H1 (cell line): ENCODE data around the gene RHO. TPM values are rescaled to one million over a fixed set of nuclear protein-coding genes. Genes with fewer than 3 reads are reported as not detected.

Experiments
- CTCF ChIA-PET: fragments of 300-600 bp; sonication (Branson Sonifier 250); formaldehyde crosslinking; loops from one replicate; lab custom pipeline; 2021; ENCODE audit not compliant: partially characterized antibody; lab: Charles Lee
- POLR2A ChIA-PET: fragments of 300-600 bp; sonication (Branson Sonifier 250); formaldehyde crosslinking; loops from one replicate; lab custom pipeline; 2021; ENCODE audit warnings: inconsistent platforms; ENCODE audit not compliant: partially characterized antibody; lab: Charles Lee
- DNase-seq, 2 experiments: peaks; one replicate each; pipeline versions ENCODE4 v3.0.0 to v3.0.0-alpha.2; 2010 to 2022; ENCODE audit warnings: low spot score in 2 of 2, low read depth in 1 of 2, mixed read lengths in 1 of 2
- FAIRE-seq: peaks from 2 replicates; lab custom pipeline; 2011; peaks lifted over from hg19 to GRCh38; lab: Jason Lieb, UNC
- H2AFZ ChIP-seq: 2 replicates; pipeline ENCODE4 v1.8.1; 2012; ENCODE audit warnings: low read length, inconsistent platforms
- H2AK5ac ChIP-seq: 2 replicates; pipeline ENCODE4 v1.6.1; 2013; ENCODE audit warnings: low read depth, low read length
- H2BK120ac ChIP-seq: replicated peaks from 2 replicates; pipeline ENCODE3; 2013; ENCODE audit warnings: low read depth, low read length, inconsistent platforms
- H2BK12ac ChIP-seq: 2 replicates; pipeline ENCODE4 v1.6.1; 2013; ENCODE audit warnings: low read depth, low read length
- H2BK15ac ChIP-seq: 2 replicates; pipeline ENCODE4 v1.6.1; 2013; ENCODE audit warnings: low read length
- H2BK20ac ChIP-seq: 2 replicates; pipeline ENCODE4 v1.6.1; 2013; ENCODE audit warnings: low read length
- H2BK5ac ChIP-seq: 2 replicates; pipeline ENCODE4 v1.6.1; 2013; ENCODE audit warnings: low read depth, low read length
- H3K14ac ChIP-seq: 2 replicates; pipeline ENCODE4 v1.6.1; 2013; ENCODE audit warnings: inconsistent platforms; ENCODE audit not compliant: insufficient read length
- H3K18ac ChIP-seq: 2 replicates; pipeline ENCODE4 v1.6.1; 2013; ENCODE audit warnings: low read length; ENCODE audit errors: extremely low read depth
- H3K23ac ChIP-seq: 2 replicates; pipeline ENCODE4 v1.6.1; 2013; ENCODE audit warnings: inconsistent platforms; ENCODE audit not compliant: insufficient read length
- H3K23me2 ChIP-seq: 2 replicates; pipeline ENCODE4 v1.6.1; 2013; ENCODE audit warnings: low read depth, low read length
- H3K27ac ChIP-seq: 2 replicates; pipeline ENCODE4 v1.6.1; 2011; ENCODE audit warnings: low read depth, low read length, inconsistent platforms
- H3K27me3 ChIP-seq, 4 experiments: replicated peaks in 1 of 4; 1 replicate in 1 of 4; 2 replicates in 3 of 4; pipeline versions ENCODE4 v1.6.1 to v1.8.1; 2011 to 2013; ENCODE audit warnings: low read length in 3 of 4, mild to moderate bottlenecking in 3 of 4, inconsistent platforms in 2 of 4, mixed read lengths in 2 of 4, moderate library complexity in 1 of 4; ENCODE audit not compliant: control insufficient read depth in 3 of 4, insufficient read depth in 3 of 4; ENCODE audit errors: extremely low read depth in 1 of 4
- H3K36me3 ChIP-seq, 4 experiments: 2 replicates each; pipeline versions ENCODE4 v1.6.1 to v1.8.1; 2011 to 2013; ENCODE audit warnings: mild to moderate bottlenecking in 4 of 4, low read length in 3 of 4, moderate library complexity in 2 of 4, control low read depth in 1 of 4, inconsistent platforms in 1 of 4; ENCODE audit not compliant: insufficient read depth in 4 of 4, control insufficient read depth in 2 of 4
- H3K4ac ChIP-seq: replicated peaks from 2 replicates; pipeline ENCODE3; 2013; ENCODE audit warnings: low read length, low read depth, mixed read lengths, inconsistent platforms; ENCODE audit not compliant: insufficient read length
- H3K4me1 ChIP-seq, 4 experiments: replicated peaks in 1 of 4; 1 replicate in 1 of 4; 2 replicates in 3 of 4; pipeline versions ENCODE4 v1.6.1 to v1.8.1; 2011 to 2013; ENCODE audit warnings: low read length in 3 of 4, inconsistent platforms in 2 of 4, mixed read lengths in 1 of 4; ENCODE audit not compliant: insufficient read depth in 4 of 4, control insufficient read depth in 3 of 4
- H3K4me2 ChIP-seq, 2 experiments: 2 replicates each; pipeline versions ENCODE4 v1.6.1 to v1.8.1; 2011 to 2013; ENCODE audit warnings: low read depth in 2 of 2, low read length in 2 of 2, control low read depth in 1 of 2, inconsistent platforms in 1 of 2, mild to moderate bottlenecking in 1 of 2; ENCODE audit not compliant: insufficient read depth in 1 of 2
- H3K4me3 ChIP-seq, 4 experiments: fragments of 200-600, 300-600 bp in 1 of 4; sonication (generic), shearing (Covaris generic), sonication (Bioruptor Twin) in 1 of 4; 2 replicates each; pipeline versions ENCODE4 v1.5.1 to v1.8.1; 2011 to 2016; ENCODE audit warnings: low read length in 4 of 4, low read depth in 3 of 4, control low read depth in 2 of 4, inconsistent platforms in 2 of 4, mild to moderate bottlenecking in 2 of 4, mixed read lengths in 1 of 4, moderate library complexity in 1 of 4; ENCODE audit not compliant: insufficient read depth in 2 of 4; ENCODE audit errors: extremely low read depth in 1 of 4
- H3K56ac ChIP-seq: replicated peaks from 2 replicates; pipeline ENCODE3; 2013; ENCODE audit warnings: low read depth, mild to moderate bottlenecking, mixed read lengths, low read length, inconsistent platforms; ENCODE audit not compliant: insufficient read length
- H3K79me1 ChIP-seq: 2 replicates; pipeline ENCODE4 v1.6.1; 2013; ENCODE audit warnings: low read depth, low read length, control low read depth
- H3K79me2 ChIP-seq, 2 experiments: 2 replicates each; pipeline versions ENCODE4 v1.6.1 to v1.8.1; 2012 to 2013; ENCODE audit warnings: low read length in 2 of 2, mild to moderate bottlenecking in 2 of 2, inconsistent platforms in 1 of 2; ENCODE audit not compliant: insufficient read depth in 2 of 2, control insufficient read depth in 1 of 2
- H3K9ac ChIP-seq, 4 experiments: replicated peaks in 1 of 4; 1 replicate in 1 of 4; 2 replicates in 3 of 4; pipeline versions ENCODE4 v1.6.1 to v1.8.1; 2011 to 2013; ENCODE audit warnings: low read depth in 3 of 4, low read length in 3 of 4, control low read depth in 2 of 4, mild to moderate bottlenecking in 2 of 4, moderate library complexity in 2 of 4, inconsistent platforms in 1 of 4; ENCODE audit errors: extremely low read depth in 1 of 4
- H3K9me3 ChIP-seq, 2 experiments: 2 replicates each; pipeline versions ENCODE4 v1.6.1 to v1.8.1; 2012 to 2013; ENCODE audit warnings: mild to moderate bottlenecking in 2 of 2, moderate library complexity in 2 of 2, control low read depth in 1 of 2, inconsistent platforms in 1 of 2, low read depth in 1 of 2, low read length in 1 of 2, mixed read lengths in 1 of 2; ENCODE audit not compliant: insufficient read depth in 2 of 2
- H4K20me1 ChIP-seq, 2 experiments: replicated peaks in 1 of 2; 2 replicates each; pipeline versions ENCODE3 to v1.8.1; 2011 to 2013; ENCODE audit warnings: inconsistent platforms in 2 of 2, low read length in 2 of 2, mild to moderate bottlenecking in 1 of 2; ENCODE audit not compliant: insufficient read depth in 2 of 2, control insufficient read depth in 1 of 2
- H4K5ac ChIP-seq: 2 replicates; pipeline ENCODE4 v1.6.1; 2013; ENCODE audit warnings: low read length, low read depth, mixed read lengths, inconsistent platforms; ENCODE audit not compliant: insufficient read length
- H4K8ac ChIP-seq: 2 replicates; pipeline ENCODE4 v1.8.0; 2013; ENCODE audit warnings: mild to moderate bottlenecking, moderate library complexity, low read length, inconsistent platforms; ENCODE audit not compliant: insufficient read depth; ENCODE audit errors: extremely low read depth
- H4K91ac ChIP-seq: replicated peaks from 2 replicates; pipeline ENCODE3; 2013; ENCODE audit warnings: low read length, mixed read lengths, inconsistent platforms; ENCODE audit not compliant: insufficient read length
- EZH2 ChIP-seq: fragments of 200-600 bp; sonication (generic); IDR thresholded peaks from 2 replicates; pipeline ENCODE4 v1.7.1; 2012; ENCODE audit warnings: low read depth, mild to moderate bottlenecking, moderate library complexity, low read length, inconsistent platforms; ENCODE audit not compliant: severe bottlenecking
- JUN ChIP-seq: IDR thresholded peaks from 2 replicates; pipeline ENCODE4 v1.6.1; 2011; ENCODE audit warnings: low read depth, mild to moderate bottlenecking, improper control_type of control experiment, low read length
- KDM4A ChIP-seq: IDR thresholded peaks from one replicate; pipeline ENCODE4 v1.7.1; 2012; ENCODE audit warnings: low read depth, mild to moderate bottlenecking, moderate library complexity, low read length, inconsistent platforms; ENCODE audit not compliant: severe bottlenecking
- MAFK ChIP-seq: IDR thresholded peaks from 2 replicates; pipeline ENCODE4 v1.6.1; 2012; ENCODE audit warnings: low read depth, mild to moderate bottlenecking, improper control_type of control experiment, low read length
- NANOG ChIP-seq: IDR thresholded peaks from 2 replicates; pipeline ENCODE4 v1.6.1; 2011; ENCODE audit warnings: low read length, low read depth, mild to moderate bottlenecking, inconsistent platforms; ENCODE audit not compliant: insufficient read depth, poor library complexity, severe bottlenecking
- PHF8 ChIP-seq: fragments of 200-600 bp; sonication (generic); conservative IDR thresholded peaks from 2 replicates; pipeline ENCODE4 v1.7.1; 2012; ENCODE audit warnings: low read depth, mild to moderate bottlenecking, inconsistent platforms, low read length, moderate library complexity
- RNF2 ChIP-seq: fragments of 200-900, 300-1000 bp; sonication (generic); IDR thresholded peaks from 2 replicates; pipeline ENCODE4 v1.7.1; 2016; ENCODE audit warnings: borderline replicate concordance, low read depth, mild to moderate bottlenecking, antibody characterized with exemption, low read length; ENCODE audit not compliant: poor library complexity, severe bottlenecking; ENCODE audit errors: missing control alignments
- SP2 ChIP-seq: IDR thresholded peaks from 2 replicates; pipeline ENCODE4 v1.6.1; 2012; ENCODE audit warnings: mild to moderate bottlenecking, low read length, inconsistent platforms
- TEAD4 ChIP-seq: IDR thresholded peaks from 2 replicates; pipeline ENCODE4 v1.6.1; 2012; ENCODE audit warnings: low read depth, low read length, inconsistent platforms, mixed read lengths
- WGBS, 2 experiments: shearing (Covaris generic) in 1 of 2; methylation state at CpG; one replicate each; pipeline versions ENCODE4 v1.1.6 to v1.1.7; 2013 to 2015; ENCODE audit warnings: low lambda C conversion rate in 2 of 2, mixed read lengths in 2 of 2, inconsistent platforms in 1 of 2, low coverage in 1 of 2, missing lambda C conversion rate in 1 of 2; ENCODE audit not compliant: insufficient replicate concordance in 2 of 2, insufficient coverage in 1 of 2, insufficient read length in 1 of 2; ENCODE audit errors: extremely low coverage in 1 of 2, missing lambda C conversion rate in 1 of 2; 5-methylcytosine and 5-hydroxymethylcytosine counted together
- polyA plus RNA-seq, 7 experiments: library from polyadenylated mRNA; depleted of rRNA in 3 of 7; stranded (reverse) in 5 of 7; unstranded in 2 of 7; fragments of >200 nt in 5 of 7; fragments of 200-250 nt in 2 of 7; gene quantifications; 1 replicate in 5 of 7; 2 replicates in 1 of 7; 4 replicates in 1 of 7; pipeline versions ENCODE4 v1.2.1 to v1.2.3, GENCODE V29; 2011 to 2013; ENCODE audit warnings: missing spikeins in 2 of 7, mixed read lengths in 2 of 7
- total RNA-seq: library from RNA; stranded (reverse); fragmentation: NEBNext Ultra II Directional; extraction: Animal tissue kit (Norgen Biotek cat#: 25700); gene quantifications from 2 replicates; pipeline ENCODE4 v1.2.1, GENCODE V29; 2021

The RHO gene
- total and polyA plus RNA-seq, 2 of the 8 experiments (the other 6 are each of a cell fraction or from before 2014, with no cell fraction given), result not detected

DNA sequence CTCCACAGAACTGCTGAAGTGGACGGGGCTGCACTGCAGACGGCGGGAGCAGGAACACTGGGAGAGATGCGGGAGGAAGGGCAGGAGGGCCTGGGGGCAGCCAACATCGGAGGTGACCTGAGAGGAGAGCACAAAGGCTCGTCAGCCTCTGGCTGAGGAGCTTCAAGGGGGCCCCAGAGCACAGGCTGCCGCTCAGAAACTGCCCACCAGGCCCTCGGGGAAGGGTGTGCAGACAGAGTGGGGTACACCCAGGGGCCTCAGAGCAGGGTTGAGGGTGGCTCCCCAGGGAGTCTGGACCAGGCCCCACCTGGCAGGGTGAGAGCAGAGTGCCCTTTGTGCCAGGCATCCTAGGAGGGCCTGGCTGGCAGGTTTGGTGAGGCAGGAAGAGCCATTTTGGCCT lies 14.7 kb upstream of the RHO start:
- no peak overlapping the region for H2BK20ac ChIP-seq
- no peaks in the 10 kb centered on the region for H3K23me2 ChIP-seq
- no peak overlapping the region for H2BK12ac ChIP-seq
- no peak overlapping the region for H2BK120ac ChIP-seq
- FAIRE-seq (no peak), DNase-seq (no peak)
- no peak overlapping the region for H4K91ac ChIP-seq
- H3K18ac ChIP-seq, result no peak overlapping the region
- H3K27ac ChIP-seq, result no peak overlapping the region
- no peak overlapping the region for H2AFZ ChIP-seq
- H3K9me3 ChIP-seq, result no peaks in the 10 kb centered on the region
- no peaks in the 10 kb centered on the region for H3K4me1 ChIP-seq
- H3K36me3 ChIP-seq, result peaks cover 0 to 2% (median 0%) of the 10 kb centered on the region in 4 experiments; a peak in 2 of 8 replicates
- no peak overlapping the region for H3K56ac ChIP-seq
- H3K79me2 ChIP-seq, result no peaks in the 10 kb centered on the region
- no peak overlapping the region for H2BK15ac ChIP-seq
- no peak overlapping the region for H3K14ac ChIP-seq
- no peak overlapping the region for H4K8ac ChIP-seq
- no peaks in the 10 kb centered on the region for H3K27me3 ChIP-seq
- H3K4me2 ChIP-seq, result no peak overlapping the region
- ChIA-PET CTCF (interaction anchor here (1.4 to 1.9 kb wide), 3 partner anchors 10 to 32 kb away, joined by 4 to 8 read pairs (median 5); no protein-coding TSS in a partner anchor), POLR2A (interaction anchor here (1.2 to 1.5 kb wide), 2 partner anchors 13 to 21 kb away, joined by 3 to 5 read pairs; no protein-coding TSS in a partner anchor)
- H3K4me3 ChIP-seq, result no peak overlapping the region
- H3K9ac ChIP-seq, result no peak overlapping the region
- no peak overlapping the region for H2AK5ac ChIP-seq
- no peaks in the 10 kb centered on the region for H3K79me1 ChIP-seq
- no peaks in the 10 kb centered on the region for H4K20me1 ChIP-seq
- no peak overlapping the region for H4K5ac ChIP-seq
- no peak overlapping the region for H2BK5ac ChIP-seq
- WGBS, 2 experiments, result 90% methylated on average over 8 of the region's 8 CpGs; no CpG with 5 or more reads in 1 of the 2 experiments
- H3K4ac ChIP-seq, result no peak overlapping the region
- no peak overlapping the region for H3K23ac ChIP-seq
- no peak for TF ChIP-seq MAFK
- no peak for TF ChIP-seq EZH2
- no peak for TF ChIP-seq RNF2
- no peak for TF ChIP-seq PHF8
- no peak for TF ChIP-seq JUN
- TF ChIP-seq KDM4A, result no peak
- no peak for TF ChIP-seq SP2
- TF ChIP-seq NANOG, result no peak
- TF ChIP-seq TEAD4, result no peak
